Breast epithelium (tissue), 4 donors: ENCODE results near the gene ST6GAL1. TPM values are rescaled to one million over a fixed set of nuclear protein-coding genes. Genes with fewer than 3 reads are reported as not detected.

Experiments used
- DNase-seq, 2 donors: peaks; one replicate each; pipeline ENCODE4 v3.0.0-alpha.2; 2019; ENCODE audit warnings: low spot score in 2 of 2
- H3K27ac ChIP-seq, 2 donors: fragments of 200-600 bp; sonication (generic) in 1 of 2; one replicate each; pipeline ENCODE4 v1.5.1; 2016 to 2019; ENCODE audit warnings: mild to moderate bottlenecking in 1 of 2
- H3K27me3 ChIP-seq, 2 donors: fragments of 200-600 bp; sonication (generic) in 1 of 2; one replicate each; pipeline versions ENCODE4 v1.5.1 to v1.6.0; 2017 to 2019; ENCODE audit warnings: control low read depth in 1 of 2, mild to moderate bottlenecking in 1 of 2
- H3K36me3 ChIP-seq: fragments of 200-600 bp; one replicate; pipeline ENCODE4 v1.5.1; 2019
- H3K4me1 ChIP-seq, 2 donors: fragments of 200-600 bp; sonication (generic); one replicate each; pipeline ENCODE4 v1.5.1; 2016 to 2019; ENCODE audit warnings: control low read depth in 1 of 2
- H3K4me3 ChIP-seq, 3 donors: fragments of 200-600 bp; sonication (generic); 1 replicate in 2 of 3; 2 replicates in 1 of 3; pipeline ENCODE4 v1.5.1; 2016 to 2019; ENCODE audit warnings: mild to moderate bottlenecking in 3 of 3, moderate library complexity in 2 of 3
- H3K9me3 ChIP-seq, 2 donors: fragments of 200-600 bp; sonication (generic) in 1 of 2; one replicate each; pipeline ENCODE4 v1.5.1; 2016 to 2019; ENCODE audit warnings: control low read depth in 1 of 2
- CTCF ChIP-seq, 3 donors: fragments of 450-650 bp; IDR thresholded peaks; one replicate each; pipeline ENCODE4 v1.5.1; 2016 to 2017; ENCODE audit warnings: antibody characterized with exemption in 3 of 3, mild to moderate bottlenecking in 3 of 3, moderate library complexity in 3 of 3
- POLR2A ChIP-seq: fragments of 450-650 bp; IDR thresholded peaks from one replicate; pipeline ENCODE4 v1.6.1; 2016; ENCODE audit warnings: antibody characterized with exemption, mild to moderate bottlenecking, moderate library complexity
- POLR2AphosphoS5 ChIP-seq, 3 donors: sonication (generic); formaldehyde crosslinking; IDR thresholded peaks; one replicate each; pipeline ENCODE4 v1.6.1; 2017; ENCODE audit warnings: antibody characterized with exemption in 3 of 3
- intact Hi-C: fragments of 100-400 bp; cut with DNase I; formaldehyde crosslinking; loops from one replicate; pipeline ENCODE4 v1.15.1; 2023; ENCODE audit warnings: low total_unique reads
- total RNA-seq, 3 donors: library from RNA; depleted of rRNA; stranded (reverse); fragments of >200 nt; gene quantifications; one replicate each; pipeline ENCODE4 v1.1.0, GENCODE V29; 2016

The ST6GAL1 gene
- total RNA-seq, 3 donors from 2014 or later, result 28.5 to 79.6 (median 42.3) TPM

- no peaks in the 10 kb centered on the region for H3K4me1 ChIP-seq
- no peak overlapping the region for H3K4me3 ChIP-seq
- intact Hi-C loops, result no loop called here
- no peaks in the 10 kb centered on the region for H3K36me3 ChIP-seq
- no peak overlapping the region for H3K27ac ChIP-seq
- H3K9me3 ChIP-seq, result peaks cover 0 to 5% of the 10 kb centered on the region in 2 donors
- no peaks in the 10 kb centered on the region for H3K27me3 ChIP-seq
- no peak for DNase-seq
- TF ChIP-seq CTCF (IDR thresholded peaks at IDR 0.05), result no peak
- no peak for TF ChIP-seq POLR2A
- no peak for TF ChIP-seq POLR2AphosphoS5 (IDR thresholded peaks at IDR 0.05)
These were observed 150.6 kb downstream of the ST6GAL1 start for GRCh38 chr3:187080799-187081450.

GRCh38 chr3:187082758-187083375, 152.5 kb downstream of the ST6GAL1 start:
- no peak overlapping the region for H3K27ac ChIP-seq
- no peaks in the 10 kb centered on the region for H3K27me3 ChIP-seq
- H3K4me3 ChIP-seq, result no peak overlapping the region
- H3K4me1 ChIP-seq, result no peaks in the 10 kb centered on the region
- H3K36me3 ChIP-seq, result no peaks in the 10 kb centered on the region
- intact Hi-C loops, result no loop called here
- DNase-seq, result no peak
- no peak for TF ChIP-seq POLR2A
- TF ChIP-seq POLR2AphosphoS5 (IDR thresholded peaks at IDR 0.05), result no peak
- no peak for TF ChIP-seq CTCF (IDR thresholded peaks at IDR 0.05)
- H3K9me3 ChIP-seq, result peaks cover 5 to 19% of the 10 kb centered on the region in 2 donors

- H3K27me3 ChIP-seq, result no peaks in the 10 kb centered on the region
- TF ChIP-seq CTCF (IDR thresholded peaks at IDR 0.05) (no peak), POLR2A (no peak), POLR2AphosphoS5 (IDR thresholded peaks at IDR 0.05) (no peak)
- no peak overlapping the region for H3K4me3 ChIP-seq
- no peaks in the 10 kb centered on the region for H3K36me3 ChIP-seq
- no peaks in the 10 kb centered on the region for H3K4me1 ChIP-seq
- peaks cover 5 to 24% of the 10 kb centered on the region in 2 donors for H3K9me3 ChIP-seq
- no peak overlapping the region for H3K27ac ChIP-seq
- intact Hi-C loops, result loop anchor here (2.0 kb wide), 1 partner anchor 59 kb away; no protein-coding TSS in a partner anchor
- DNase-seq, result no peak
These were observed 153.8 kb downstream of the ST6GAL1 start for GRCh38 chr3:187084126-187084525.

GRCh38 chr3:187084580-187084979, 154.3 kb downstream of the ST6GAL1 start:
- H3K36me3 ChIP-seq, result no peaks in the 10 kb centered on the region
- H3K27me3 ChIP-seq, result no peaks in the 10 kb centered on the region
- DNase-seq, result no peak
- H3K4me1 ChIP-seq, result no peaks in the 10 kb centered on the region
- no peak overlapping the region for H3K27ac ChIP-seq
- no peak overlapping the region for H3K4me3 ChIP-seq
- TF ChIP-seq POLR2A (no peak), CTCF (IDR thresholded peaks at IDR 0.05) (no peak), POLR2AphosphoS5 (IDR thresholded peaks at IDR 0.05) (no peak)
- H3K9me3 ChIP-seq, result peaks cover 5 to 24% of the 10 kb centered on the region in 2 donors
- intact Hi-C loops, result loop anchor here (2.0 kb wide), 1 partner anchor 60 kb away; no protein-coding TSS in a partner anchor

- TF ChIP-seq POLR2AphosphoS5 (IDR thresholded peaks at IDR 0.05) (no peak), CTCF (IDR thresholded peaks at IDR 0.05) (no peak)
- Histone ChIP-seq H3K4me1 (no peaks in the 10 kb centered on the region), H3K27ac (no peak overlapping the region), H3K27me3 (no peaks in the 10 kb centered on the region), H3K36me3 (no peaks in the 10 kb centered on the region), H3K4me3 (no peak overlapping the region), H3K9me3 (peaks cover 5 to 24% of the 10 kb centered on the region in 2 donors)
- intact Hi-C loops, result loop anchor here (2.0 kb wide), 1 partner anchor 60 kb away; no protein-coding TSS in a partner anchor
- DNase-seq, result no peak
These were observed 154.8 kb downstream of the ST6GAL1 start for GRCh38 chr3:187085021-187085666.
